Coronary artery (tissue), 2 donors: Measurements from ENCODE around the gene AHCYL2.
"Not testable (repeated sequence)": the region's sequence is repeated elsewhere in the genome, so short reads cannot be mapped to it uniquely, and the experiment has no call there.

Source experiments
- DNase-seq: peaks from one replicate; pipeline ENCODE4 v3.0.0-alpha.2; 2017; ENCODE audit warnings: low spot score
- H3K27ac ChIP-seq, 2 donors: fragments of 200-600 bp; sonication (generic); one replicate each; pipeline ENCODE4 v1.5.1; 2016 to 2019
- H3K4me3 ChIP-seq: fragments of 200-600 bp; sonication (generic); 2 replicates; pipeline ENCODE4 v1.5.1; 2016; ENCODE audit warnings: mild to moderate bottlenecking, moderate library complexity
- TF ChIP-seq, protein P1 (sequence below): fragments of 200-600 bp; sonication (generic); IDR thresholded peaks from one replicate; pipeline ENCODE4 v1.5.1; 2019; ENCODE audit warnings: antibody characterized with exemption

The AHCYL2 gene

DNA sequence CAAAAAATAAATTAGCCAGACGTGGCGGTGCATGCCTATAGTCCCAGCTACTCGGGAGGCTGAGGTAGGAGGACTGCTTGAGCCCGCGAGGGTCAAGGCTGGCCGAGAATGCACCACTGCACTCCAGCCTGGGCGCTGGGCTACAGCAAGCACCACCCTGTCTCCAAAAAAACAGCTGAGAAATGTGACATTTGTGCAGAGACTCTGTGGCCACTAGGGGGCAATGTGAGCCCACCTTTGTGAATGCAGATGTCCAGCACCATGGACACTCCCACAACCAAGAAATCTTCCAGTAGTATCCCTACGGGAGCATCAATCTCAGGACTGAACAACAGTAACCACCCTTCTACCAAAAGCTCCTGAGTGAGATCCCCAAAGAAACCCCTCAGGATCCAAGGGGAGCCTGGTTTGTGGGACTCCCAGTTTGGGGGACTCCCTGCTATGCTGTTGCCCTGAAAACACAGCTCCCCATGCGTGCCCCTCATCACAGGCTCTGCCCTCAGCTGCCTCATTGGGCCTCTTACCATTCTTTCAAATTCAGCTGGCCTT is 6.2 kb upstream of the AHCYL2 start:
- H3K27ac ChIP-seq: no peak overlapping the region
- TF ChIP-seq, protein P1, sequence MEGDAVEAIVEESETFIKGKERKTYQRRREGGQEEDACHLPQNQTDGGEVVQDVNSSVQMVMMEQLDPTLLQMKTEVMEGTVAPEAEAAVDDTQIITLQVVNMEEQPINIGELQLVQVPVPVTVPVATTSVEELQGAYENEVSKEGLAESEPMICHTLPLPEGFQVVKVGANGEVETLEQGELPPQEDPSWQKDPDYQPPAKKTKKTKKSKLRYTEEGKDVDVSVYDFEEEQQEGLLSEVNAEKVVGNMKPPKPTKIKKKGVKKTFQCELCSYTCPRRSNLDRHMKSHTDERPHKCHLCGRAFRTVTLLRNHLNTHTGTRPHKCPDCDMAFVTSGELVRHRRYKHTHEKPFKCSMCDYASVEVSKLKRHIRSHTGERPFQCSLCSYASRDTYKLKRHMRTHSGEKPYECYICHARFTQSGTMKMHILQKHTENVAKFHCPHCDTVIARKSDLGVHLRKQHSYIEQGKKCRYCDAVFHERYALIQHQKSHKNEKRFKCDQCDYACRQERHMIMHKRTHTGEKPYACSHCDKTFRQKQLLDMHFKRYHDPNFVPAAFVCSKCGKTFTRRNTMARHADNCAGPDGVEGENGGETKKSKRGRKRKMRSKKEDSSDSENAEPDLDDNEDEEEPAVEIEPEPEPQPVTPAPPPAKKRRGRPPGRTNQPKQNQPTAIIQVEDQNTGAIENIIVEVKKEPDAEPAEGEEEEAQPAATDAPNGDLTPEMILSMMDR: peak; percentile 72
- DNase-seq: no peak
- no peak overlapping the region for H3K4me3 ChIP-seq

DNA sequence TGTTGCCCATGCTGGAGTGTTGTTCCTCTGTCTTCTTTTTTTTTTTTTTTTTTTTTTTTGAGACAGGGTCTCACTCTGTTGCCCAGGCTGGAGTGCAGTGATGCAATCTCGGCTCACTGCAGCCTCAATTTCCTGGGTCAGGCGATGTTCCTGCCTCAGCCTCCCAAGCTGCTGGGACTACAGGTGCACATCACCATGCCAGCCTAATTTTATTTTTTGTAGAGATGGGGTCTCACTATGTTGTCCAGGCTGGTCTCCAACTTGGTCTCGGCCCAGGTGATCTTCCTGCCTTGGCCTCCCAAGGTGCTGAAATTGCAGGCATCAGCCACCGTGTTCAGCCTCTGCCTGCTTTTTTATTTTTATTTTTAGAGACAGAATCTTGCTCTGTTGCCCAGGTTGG is 5.7 kb upstream of the AHCYL2 start:
- H3K27ac ChIP-seq, DNase-seq, H3K4me3 ChIP-seq: not testable (repeated sequence)

DNA sequence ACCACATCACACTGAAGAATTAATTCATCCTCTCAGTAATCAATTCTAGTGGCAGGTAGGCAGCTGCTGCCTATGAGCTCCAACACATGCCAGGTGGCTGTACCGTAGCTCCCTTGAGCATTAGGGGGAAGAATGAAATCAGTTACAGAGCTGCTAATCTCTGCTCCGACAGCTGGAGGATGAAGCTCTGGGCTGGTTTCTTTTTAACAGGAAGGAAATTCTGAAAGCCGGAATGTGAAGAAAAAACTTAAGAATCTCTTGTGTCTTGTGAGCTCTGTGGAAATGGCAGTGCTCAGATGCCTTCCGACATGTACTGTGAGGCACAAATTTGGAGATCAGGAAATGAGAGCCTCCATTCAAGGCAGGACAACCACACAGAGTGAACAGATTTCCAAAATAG is 2.8 kb upstream of the AHCYL2 start:
- no peak for DNase-seq
- Histone ChIP-seq H3K4me3 (no peak overlapping the region), H3K27ac (no peak overlapping the region)
- TF ChIP-seq, protein P1: no peak

DNA sequence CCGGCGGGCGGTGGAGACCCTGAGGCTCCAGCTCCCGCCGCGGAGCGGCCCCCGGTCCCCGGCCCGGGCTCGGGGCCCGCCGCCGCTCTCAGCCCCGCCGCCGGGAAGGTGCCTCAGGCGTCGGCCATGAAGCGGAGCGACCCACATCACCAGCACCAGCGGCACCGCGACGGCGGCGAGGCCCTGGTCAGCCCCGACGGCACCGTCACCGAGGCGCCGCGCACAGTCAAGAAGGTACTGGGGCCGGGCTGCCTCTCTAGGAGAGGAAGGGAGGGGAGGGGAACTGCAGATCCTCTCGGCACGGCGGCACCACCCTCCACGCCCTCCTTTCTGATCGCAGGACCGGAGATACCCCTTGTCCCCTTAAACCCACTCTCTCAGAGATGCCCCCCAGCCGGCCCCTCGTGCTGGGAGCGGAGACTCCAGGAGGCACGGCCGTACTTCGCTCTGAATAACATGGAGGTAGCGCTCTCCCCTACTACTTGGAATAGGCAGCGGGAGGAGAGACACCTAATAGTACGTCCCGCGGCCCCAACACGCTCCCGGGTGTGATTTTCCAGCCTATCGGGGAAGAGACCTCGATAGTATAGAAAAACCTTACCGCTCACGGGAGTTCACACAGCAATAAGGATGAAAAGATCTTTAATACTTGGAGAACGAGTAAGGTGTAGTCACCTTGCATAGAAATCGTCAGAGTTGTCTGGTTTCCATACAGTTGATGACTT is 538 bp downstream of the AHCYL2 start:
- DNase-seq: peak; percentile 82
- Histone ChIP-seq H3K4me3 (peak overlapping the region; percentile 89), H3K27ac (peak overlapping the region; percentile 87 to 96)
- TF ChIP-seq, protein P1: no peak

DNA sequence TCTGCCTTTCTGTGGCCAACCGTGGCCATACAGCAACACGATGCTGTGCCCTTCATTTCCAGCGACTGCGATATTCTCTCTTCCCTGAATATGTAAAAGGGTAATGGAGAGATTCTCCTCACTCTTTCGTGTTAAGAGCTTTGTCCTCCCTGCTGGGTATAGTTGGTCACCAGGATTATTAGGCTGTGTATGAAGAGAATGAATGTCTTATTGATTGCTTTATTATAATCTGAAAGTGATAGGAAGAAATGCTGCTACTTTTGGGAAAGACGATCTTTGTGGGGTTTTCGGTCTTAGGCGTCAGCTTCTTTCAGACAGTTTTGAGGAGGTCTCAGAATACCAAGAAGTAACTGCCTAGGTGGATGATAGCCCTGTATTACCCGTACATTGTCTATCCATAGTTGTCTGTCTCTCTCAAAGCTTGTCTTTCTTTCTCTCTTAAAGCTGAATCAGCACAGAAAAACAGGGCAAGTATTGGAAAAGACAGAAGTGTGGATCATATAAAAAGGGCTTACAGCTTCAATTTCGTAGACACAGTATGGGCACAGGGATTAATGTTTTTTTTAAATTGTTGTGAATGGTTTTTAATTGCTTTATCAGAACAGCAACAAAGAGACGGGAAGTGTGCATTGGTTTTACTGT is 1.2 kb downstream of the AHCYL2 start:
- Histone ChIP-seq H3K4me3 (peak overlapping the region; percentile 89), H3K27ac (no peak overlapping the region)
- DNase-seq: no peak
- TF ChIP-seq, protein P1: no peak

DNA sequence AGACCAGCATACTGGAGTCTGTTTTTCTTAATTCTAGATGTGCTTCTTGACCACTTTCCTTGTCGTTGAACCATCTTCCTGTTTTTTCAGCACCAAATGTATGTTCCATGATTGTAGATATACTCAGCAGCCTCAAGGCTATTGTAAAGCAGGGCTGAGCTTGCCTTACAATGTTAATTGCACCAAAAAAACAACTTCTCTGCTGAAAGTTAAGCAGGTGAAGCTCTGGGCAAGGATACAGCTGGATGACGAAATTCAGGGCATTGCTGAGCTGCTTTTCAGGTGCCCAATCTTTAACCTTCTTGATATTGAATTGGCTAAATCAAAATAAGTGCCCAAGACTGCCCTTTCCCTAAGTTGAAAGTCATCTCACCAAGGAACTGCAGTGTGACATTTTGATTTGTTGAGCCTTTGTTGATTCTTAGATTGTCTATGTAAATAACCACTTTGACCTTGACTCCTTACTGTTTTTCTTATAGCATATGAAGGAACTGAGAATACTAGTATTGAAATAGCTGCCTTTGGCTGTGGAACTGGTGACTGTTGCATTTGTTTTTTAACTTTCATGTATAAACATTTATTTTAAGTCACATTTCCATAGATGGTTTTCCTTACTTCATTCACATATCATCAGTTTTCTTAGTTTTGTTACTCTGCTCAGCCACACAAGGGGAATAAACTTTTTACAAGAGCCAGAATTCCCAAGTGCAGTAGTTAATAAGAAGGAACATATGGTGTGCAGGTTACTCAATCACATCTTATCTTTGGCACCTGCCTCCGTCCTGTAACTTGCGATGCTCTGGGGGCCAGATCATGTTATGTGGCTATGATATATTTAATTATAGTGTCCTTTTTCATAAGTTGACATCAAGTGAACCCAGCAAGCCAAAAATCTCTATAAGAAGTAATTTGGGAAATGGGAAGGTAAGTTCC is 3.1 kb downstream of the AHCYL2 start:
- DNase-seq: no peak
- Histone ChIP-seq H3K27ac (no peak overlapping the region), H3K4me3 (no peak overlapping the region)
- TF ChIP-seq, protein P1: no peak

DNA sequence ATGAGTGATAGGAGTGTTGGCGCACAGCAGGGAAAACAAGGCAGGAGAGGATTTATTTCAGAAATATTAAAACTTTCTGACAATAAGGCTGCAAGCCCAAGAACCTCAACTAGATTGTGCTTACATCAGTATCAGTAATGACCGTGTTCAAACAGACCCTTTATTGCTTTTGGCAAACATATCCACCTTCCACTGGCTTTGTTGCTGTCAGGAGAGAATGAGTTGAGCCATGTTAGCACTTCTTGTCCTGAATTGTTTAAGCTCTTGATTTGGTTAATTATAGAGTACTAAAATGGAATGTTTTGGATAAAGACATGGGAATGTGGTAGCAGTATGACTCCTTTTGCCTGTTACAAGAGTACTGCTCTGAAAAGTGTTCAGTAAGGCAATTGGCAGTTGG is 3.8 kb downstream of the AHCYL2 start:
- no peak for DNase-seq
- no peak overlapping the region for H3K4me3 ChIP-seq
- TF ChIP-seq, protein P1: no peak
- H3K27ac ChIP-seq: no peak overlapping the region
